Astrocyte of the cerebellum (primary cell): ENCODE measurements around the gene MRAS.
"Not testable (repeated sequence)": the region's sequence is repeated elsewhere in the genome, so short reads cannot be mapped to it uniquely, and the experiment has no call there.

ENCODE experiments used
- DNase-seq: peaks from one replicate; pipeline ENCODE4 v3.0.0-alpha.2; 2011; ENCODE audit warnings: low read depth
- H3K4me3 ChIP-seq: 2 replicates; pipeline ENCODE4 v1.5.1; 2011; ENCODE audit warnings: mild to moderate bottlenecking, low read depth, low read length, moderate library complexity
- in situ Hi-C: cut with HindIII; loops from 2 replicates; pipeline ENCODE4 v1.10.0; 2017; ENCODE audit warnings: low sequenced_read_pairs
- TF ChIP-seq, protein P1 (sequence below): IDR thresholded peaks from 2 replicates; pipeline ENCODE4 v1.5.1; 2012; ENCODE audit warnings: low read length, low read depth, moderate library complexity, mild to moderate bottlenecking; ENCODE audit errors: missing control alignments

The MRAS gene

DNA sequence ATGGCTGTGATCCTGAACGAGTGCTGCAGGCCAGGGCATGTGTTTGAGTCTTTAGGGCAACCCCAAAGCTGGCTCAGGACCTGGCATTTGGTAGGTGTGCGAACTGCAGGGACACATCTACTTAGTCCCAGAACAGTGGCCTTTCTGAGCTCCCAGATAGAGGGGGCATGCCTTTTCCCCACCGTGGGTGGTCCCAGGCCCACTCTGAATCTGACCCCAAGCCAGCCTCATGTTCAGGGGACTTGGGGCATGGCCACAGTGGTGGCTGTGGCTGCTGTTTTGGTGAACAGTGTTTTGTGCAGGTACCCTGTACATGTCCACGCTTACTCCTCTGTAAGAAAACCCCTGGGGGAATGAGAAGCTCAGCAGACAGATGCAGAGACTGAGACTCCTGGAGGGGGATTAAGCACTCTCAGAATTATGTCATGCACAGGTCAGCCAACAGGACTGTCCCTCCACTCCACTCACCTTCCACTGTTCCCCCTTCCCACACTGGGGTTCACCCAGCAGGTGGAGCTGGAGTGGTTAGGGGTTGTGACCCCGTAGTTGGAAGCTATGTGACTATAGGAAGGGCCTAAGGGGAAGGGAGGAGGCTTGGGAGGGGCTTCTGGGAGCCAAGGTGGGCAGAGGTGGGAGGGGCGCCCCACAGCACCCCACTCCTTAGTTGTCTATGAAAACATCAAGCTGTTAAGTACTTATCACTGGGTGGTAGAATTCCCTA, 102.5 kb downstream of the MRAS start:
- in situ Hi-C loops = loop anchor here (25.0 kb wide), 1 partner anchor 461 kb away; no protein-coding TSS in a partner anchor
- TF ChIP-seq, protein P1, sequence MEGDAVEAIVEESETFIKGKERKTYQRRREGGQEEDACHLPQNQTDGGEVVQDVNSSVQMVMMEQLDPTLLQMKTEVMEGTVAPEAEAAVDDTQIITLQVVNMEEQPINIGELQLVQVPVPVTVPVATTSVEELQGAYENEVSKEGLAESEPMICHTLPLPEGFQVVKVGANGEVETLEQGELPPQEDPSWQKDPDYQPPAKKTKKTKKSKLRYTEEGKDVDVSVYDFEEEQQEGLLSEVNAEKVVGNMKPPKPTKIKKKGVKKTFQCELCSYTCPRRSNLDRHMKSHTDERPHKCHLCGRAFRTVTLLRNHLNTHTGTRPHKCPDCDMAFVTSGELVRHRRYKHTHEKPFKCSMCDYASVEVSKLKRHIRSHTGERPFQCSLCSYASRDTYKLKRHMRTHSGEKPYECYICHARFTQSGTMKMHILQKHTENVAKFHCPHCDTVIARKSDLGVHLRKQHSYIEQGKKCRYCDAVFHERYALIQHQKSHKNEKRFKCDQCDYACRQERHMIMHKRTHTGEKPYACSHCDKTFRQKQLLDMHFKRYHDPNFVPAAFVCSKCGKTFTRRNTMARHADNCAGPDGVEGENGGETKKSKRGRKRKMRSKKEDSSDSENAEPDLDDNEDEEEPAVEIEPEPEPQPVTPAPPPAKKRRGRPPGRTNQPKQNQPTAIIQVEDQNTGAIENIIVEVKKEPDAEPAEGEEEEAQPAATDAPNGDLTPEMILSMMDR = no peak
- DNase-seq = no peak
- H3K4me3 ChIP-seq = no peak overlapping the region

DNA sequence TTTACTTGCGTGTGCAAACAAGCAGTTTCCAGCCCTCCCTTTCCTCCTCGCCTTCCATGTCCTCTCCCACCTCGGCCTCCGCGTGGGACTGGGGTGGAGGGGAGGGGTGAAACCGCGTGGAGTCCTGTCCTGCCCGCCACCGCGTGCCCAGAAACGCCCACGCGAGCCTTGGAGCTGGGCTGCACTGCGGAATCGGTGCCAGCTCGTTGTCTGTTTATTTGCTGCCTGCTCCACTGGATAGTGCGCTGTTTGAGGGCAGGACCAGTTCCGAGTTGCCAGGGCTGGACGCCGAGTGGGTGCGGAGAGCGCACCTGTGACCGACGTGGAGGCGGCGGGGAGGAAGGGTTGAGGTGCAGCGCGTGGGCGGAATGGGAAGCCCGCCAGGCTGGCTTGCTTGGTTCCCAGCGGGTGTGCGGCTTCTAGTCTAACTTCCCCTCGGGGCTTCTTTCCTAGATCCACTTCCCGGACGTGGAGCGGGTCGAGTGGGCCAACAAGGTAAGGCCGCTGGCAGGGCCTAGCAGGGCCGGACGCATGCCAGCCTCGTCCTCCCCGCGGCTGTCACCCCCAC, 103.3 kb downstream of the MRAS start:
- H3K4me3 ChIP-seq = no peak overlapping the region
- no peak for DNase-seq
- TF ChIP-seq, protein P1 = no peak
- in situ Hi-C loops = loop anchor here (25.0 kb wide), 1 partner anchor 461 kb away; no protein-coding TSS in a partner anchor

DNA sequence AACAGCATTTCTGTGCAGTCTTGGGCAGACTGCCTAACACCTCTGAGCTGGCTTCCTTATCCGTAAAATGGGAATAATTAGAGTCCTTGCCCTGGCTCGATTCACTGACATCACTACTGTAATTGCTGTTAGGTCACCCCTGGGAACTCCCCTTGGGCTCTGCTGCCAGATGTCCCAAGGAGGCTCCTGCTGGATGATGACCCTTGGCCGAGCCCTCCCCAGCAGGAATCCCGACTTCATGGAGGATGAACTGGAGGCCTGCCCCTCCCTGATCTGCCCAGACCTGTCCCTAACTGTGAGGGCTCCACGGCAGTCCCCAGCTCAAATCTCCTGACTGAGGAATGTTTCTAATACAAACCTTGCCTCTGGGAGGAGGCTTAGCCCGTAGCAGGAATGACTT, 104.1 kb downstream of the MRAS start:
- in situ Hi-C loops = loop anchor here (25.0 kb wide), 1 partner anchor 460 kb away; no protein-coding TSS in a partner anchor

DNA sequence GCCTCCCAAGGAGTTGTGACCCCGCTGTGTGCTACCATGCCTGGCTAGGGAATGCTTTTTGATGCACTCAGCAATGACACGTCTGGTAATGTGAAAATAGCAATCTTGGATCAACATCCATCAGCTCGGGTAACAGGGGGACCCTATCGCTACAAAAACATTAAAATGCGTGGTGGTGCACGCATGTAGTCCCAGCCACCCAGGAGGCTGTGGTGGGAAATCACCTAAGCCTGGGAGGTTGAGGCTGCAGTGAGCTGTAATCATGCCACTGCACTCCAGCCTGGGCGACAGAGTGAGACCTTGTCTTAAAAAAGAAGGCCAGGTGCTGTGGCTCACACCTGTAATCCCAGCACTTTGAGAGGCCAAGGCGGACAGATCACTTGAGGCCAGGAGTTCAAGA, 105.6 kb downstream of the MRAS start:
- DNase-seq, H3K4me3 ChIP-seq: not testable (repeated sequence)
- in situ Hi-C loops = loop anchor here (25.0 kb wide), 1 partner anchor 458 kb away; no protein-coding TSS in a partner anchor

More for the DNA sequence above, 104.1 kb downstream of the MRAS start:
- DNase-seq = no peak
- no peak overlapping the region for H3K4me3 ChIP-seq
- TF ChIP-seq, protein P1 = no peak
